Measurements from ENCODE around the gene STARD7.
"Not testable (repeated sequence)": the region's sequence is repeated elsewhere in the genome, so short reads cannot be mapped to it uniquely, and the experiment has no call there.

STARD7 gene

DNA sequence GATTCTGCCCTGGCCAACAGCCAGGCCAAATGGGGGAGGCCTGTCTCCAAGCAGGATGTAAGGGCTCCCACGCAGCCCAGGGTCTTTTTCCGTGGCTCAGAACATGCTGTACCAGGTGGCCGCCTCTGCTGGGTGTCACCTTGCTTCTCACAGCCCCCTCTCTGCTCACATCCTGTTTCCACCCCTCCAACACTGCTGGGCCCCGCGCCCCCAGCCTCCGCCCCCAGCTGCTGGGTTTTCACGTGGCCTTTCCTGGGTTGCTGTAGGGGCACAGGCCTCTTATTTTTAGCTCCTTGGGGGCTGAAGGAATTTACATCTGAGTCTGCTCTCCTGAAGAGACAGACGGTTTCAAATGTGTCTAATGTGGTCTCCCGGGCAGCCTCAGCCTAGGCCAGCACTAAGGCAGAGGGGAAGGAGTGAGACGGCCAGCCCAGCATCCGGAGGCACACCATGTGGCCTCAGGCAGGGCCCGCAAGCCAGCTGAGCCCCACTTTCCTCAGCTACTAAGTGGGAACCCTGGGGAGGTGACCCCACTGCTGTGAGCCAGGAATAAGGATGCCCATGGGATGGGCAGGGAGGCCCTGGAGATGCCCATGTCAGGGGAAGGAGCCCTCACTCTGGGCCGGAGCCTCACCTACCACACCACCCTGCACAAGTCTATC lies 44.7 kb downstream of the STARD7 start:
- DNase-seq (ENCODE audit: low read depth, low spot score): no peak

GRCh38 chr2:96163415-96163767 lies 45.2 kb downstream of the STARD7 start:
- no peak for DNase-seq (ENCODE audit: low read depth, low spot score)

- no peak for DNase-seq (ENCODE audit: low read depth, low spot score)
These were observed 46.7 kb downstream of the STARD7 start for GRCh38 chr2:96161898-96162297.

GRCh38 chr2:96160366-96160765 lies 48.3 kb downstream of the STARD7 start:
- not testable (repeated sequence) for DNase-seq (ENCODE audit: low read depth, low spot score)

GRCh38 chr2:96159084-96159830 lies 49.4 kb downstream of the STARD7 start:
- no peak for DNase-seq (ENCODE audit: low read depth, low spot score)

- DNase-seq (ENCODE audit: low read depth, low spot score): no peak
These were observed 50.1 kb downstream of the STARD7 start for GRCh38 chr2:96158554-96158940.

DNA sequence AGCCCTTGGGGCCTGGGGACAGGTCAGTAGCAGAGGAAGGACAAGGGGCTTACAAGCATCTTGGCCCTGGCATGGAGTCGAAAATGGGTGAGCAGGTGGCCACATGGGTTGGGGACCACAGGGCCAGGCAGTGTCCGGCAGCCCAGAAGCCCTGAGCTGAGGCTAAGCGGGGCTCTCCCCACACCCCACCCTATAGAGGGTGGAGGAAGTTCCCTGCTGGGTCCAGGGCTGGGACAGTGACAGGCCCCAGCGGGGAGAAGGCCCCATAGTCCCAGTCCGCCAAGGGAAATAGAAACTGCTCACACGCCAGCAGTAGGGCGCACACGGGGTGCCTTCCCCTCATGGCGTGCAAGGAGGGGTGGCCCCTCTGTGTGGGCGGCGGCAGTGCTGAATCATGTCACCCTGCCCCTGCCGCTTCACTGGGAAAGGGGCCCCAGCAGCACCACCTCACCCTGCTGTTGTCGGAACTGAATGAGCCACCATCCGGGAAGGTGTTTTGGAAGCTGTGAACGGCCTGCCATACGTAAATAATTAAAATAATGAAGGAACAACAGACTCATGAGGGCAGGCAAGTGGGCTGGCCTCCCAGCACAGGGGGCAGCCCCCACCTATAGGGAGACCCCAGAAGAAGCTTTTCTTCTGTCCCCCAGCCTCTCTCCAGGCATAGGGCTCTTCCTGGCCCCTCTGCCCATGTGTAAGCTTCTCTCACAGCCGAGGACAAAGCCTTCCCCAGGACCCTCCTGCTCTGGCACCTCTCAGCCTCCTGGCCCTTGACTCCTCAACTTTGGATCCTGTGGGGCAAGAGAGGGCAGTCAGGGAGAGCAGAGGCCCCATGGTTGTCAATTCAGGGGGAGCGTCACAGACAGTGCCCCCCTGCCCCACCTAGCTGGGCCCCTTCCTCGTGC lies 50.7 kb downstream of the STARD7 start:
- DNase-seq (ENCODE audit: low read depth, low spot score): no peak

DNA sequence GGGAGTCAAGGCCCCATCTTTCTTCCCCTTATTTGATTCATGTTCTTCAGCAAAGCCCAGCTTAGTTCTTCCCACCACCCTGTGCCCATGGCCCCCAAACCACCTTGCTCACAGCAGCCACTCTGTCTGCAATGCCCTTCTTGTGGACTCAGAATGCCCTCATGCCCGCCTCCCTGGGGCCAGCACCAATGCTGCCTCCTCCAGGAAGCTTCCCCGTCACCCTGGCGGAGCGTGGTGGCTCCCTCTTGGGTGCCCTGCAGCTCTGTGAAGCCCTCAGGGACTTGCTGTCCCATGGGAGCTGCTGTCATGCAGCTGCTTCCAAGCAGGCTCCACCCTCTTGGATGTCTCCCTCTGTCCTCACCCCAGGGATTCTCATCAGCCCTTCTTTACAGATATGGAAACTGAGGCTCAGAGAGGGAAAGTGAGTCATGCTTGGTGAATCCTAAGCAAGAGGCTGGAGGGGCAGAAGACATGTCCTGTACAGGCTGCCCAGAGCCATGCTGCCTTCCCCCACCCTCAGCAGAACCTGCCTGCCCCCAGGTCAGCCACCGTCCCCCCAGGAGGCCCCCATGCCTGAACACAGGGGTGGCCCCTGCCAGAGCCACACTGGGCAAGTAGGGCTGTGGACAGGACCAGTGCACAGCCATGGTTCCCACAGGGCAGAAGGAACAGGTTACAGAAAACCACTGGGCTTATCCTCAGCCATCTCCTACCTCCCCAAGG lies 51.5 kb downstream of the STARD7 start:
- no peak for DNase-seq (ENCODE audit: low read depth, low spot score)

GRCh38 chr2:96156011-96156820 lies 52.4 kb downstream of the STARD7 start:
- DNase-seq (ENCODE audit: low read depth, low spot score): no peak

DNA sequence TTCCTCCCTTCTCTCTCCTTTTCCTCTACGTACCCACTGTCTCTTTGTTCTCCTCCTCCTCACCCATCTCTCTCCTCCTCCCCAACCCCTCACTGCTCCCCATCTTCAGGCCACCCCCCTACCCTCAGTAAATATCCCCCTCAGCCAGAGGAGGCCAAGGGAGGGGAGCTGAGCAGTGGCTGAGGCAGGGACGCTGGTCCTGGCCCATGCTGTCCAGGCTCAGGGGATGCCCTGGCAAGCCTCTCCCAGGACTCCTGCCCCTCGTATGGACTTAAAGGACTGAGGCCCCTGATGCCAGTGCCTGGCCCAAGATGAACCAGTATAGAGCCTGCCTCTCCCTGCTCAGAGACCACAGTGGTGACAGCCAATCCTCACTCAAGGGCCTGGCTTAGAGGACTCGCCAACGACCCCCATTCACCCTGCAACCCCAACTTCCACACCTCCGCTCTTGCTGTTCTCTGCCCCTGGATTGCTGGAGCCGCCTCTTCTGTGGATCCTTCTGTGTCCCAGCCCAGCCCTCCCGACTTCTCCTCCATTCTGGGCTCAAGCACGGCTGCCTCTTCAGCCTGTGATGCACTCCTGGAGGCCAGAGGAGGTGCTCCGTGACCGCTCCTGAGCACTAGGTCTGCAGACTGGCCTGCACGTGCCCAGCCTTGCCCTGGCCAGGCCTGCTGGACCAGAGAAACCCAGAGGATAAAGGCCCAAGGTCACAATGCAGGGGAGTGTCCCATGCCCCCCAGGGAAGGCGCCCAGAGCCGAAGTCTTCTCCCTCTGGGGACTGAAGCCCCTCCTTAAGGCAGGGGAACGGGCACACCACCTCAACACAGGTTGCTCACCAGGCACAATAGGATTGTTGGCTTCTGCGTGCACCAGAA lies 53.9 kb downstream of the STARD7 start:
- DNase-seq (ENCODE audit: low read depth, low spot score): no peak

GRCh38 chr2:96153991-96154431 lies 54.6 kb downstream of the STARD7 start:
- no peak for DNase-seq (ENCODE audit: low read depth, low spot score)

DNA sequence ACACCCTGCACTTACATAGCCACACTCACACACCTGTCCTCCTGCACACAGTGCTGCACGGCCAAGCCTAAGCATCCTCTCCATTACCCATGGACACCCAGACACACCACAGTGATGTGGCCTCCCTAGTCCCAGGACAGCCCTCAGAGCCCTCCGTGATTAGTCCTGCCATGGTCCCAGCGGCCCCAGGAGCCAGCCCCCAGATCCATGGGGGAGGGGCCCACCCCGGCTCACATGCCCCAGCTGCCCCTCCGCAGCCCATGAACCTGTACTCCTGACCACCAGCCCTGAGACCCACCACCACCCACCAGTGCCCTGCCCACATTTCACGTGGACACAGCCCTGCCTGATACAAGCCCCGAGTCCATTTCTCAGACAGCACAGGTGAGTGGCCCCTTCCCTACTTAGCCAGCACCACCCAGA lies 55.3 kb downstream of the STARD7 start:
- DNase-seq (ENCODE audit: low read depth, low spot score): no peak

DNA sequence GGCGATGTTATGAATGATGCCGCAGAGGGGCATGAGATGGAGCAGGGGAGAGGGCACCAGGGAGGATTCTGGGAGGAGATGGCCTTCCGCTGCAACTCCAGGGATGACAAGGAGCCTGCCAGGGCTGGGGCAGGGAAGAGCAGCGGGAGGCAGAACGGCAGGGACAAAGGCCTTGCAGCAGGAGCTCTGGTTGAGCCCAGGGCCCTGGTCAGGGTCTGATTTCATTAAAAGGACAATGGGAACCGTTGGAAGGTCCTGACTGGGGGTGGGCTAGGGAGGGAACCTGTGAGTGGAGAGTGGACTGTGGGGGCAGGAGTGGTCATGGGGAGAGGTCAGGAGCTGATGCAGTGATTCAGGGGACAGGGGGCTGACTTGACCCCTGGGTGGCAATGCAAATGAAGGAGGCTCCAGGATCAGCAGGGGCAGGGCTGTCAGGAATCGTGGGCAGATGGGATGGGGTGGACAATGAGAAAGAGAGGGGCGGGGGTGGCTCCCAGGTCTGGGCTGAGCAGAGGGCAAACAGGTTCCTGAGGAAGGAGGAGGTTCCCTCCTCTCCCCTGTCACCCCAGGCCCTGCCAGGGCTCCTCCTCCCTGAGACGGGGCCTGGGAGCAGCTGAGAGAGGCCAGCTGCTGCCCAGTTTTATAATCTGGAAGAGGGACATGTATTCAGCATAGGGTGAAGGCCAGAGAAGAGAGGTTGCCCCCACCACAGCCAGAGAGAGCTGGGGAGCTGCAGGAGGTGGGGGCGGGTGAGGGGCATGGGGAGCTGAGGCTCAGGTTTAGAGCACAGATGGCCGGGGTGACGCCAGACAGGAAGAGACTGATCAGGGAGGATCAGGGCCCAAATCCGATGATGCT lies 56.1 kb downstream of the STARD7 start:
- no peak for DNase-seq (ENCODE audit: low read depth, low spot score)

DNA sequence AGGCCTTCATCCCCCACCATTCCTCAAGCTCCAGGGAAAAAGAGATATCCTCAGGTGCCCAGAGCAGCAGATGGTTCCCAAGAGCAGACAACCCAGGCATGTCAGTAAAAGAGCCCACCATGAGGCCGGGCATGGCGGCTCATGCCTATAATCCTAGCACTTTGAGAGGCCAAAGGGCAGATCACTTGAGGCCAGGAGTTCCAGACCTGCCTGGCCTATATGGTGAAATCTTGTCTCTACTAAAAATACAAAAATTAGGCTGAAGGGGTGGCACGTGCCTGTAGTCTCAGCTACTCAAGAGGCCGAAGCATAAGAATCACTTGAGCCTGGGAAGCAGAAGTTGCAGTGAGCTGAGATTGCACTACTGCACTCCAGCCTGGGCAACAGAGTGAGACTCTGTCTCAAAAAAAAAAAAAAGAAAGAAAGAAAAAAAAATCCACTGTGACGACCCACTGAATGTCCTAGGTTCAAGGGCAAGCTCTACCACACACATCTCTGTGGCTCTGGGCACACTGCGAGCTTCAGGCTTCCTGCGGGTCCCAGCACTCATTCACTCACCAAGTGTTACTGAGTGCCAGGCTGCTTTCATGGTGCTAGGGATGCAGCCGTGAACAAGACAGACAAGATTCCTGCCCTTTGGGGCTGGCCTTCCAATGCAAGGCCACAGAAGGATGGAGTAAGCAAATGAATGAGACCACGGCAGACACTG lies 56.9 kb downstream of the STARD7 start:
- no peak for DNase-seq (ENCODE audit: low read depth, low spot score)

DNA sequence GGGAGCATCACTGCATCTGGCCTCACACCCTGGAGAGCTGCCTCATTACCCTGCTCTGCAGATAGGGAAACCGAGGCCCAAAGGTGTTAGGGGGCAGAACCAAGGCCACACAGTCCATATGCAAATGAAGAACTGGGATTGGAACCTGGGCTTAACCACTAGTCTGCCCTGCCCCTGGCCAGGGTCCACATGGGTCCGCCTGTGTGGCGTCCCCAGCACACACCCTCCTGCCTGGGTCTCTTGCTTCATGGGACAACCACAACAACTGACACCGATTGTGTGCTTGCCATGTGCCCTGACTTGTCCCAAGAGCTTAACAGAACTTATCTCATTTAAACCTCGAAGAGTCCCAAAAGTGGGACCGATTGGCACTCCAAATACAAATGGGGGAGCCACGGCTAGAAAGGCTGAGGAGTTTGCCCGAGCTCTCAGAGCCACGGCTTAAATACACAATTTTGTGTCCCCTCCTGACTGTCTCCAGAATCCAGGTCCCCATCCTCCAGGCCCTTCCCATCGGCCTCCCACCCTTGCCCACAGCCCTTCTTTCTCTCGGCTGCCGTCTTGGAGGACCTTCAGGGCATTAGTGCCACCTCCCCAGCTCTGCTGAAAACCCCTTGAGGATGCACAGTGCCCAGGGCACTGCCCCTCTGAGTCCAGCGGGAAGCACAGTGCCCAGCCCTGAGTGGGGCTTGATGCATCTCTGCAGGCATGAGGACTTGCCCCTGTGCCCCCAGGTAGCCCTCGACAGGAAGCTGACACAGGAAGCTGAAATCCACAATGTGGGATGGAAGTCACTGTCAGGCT lies 57.6 kb downstream of the STARD7 start:
- DNase-seq (ENCODE audit: low read depth, low spot score): no peak

- no peak for DNase-seq (ENCODE audit: low read depth, low spot score)
These were observed 58.5 kb downstream of the STARD7 start for GRCh38 chr2:96150007-96150640.
